Testis (tissue), 2 donors: ENCODE results near the gene CAMSAP3.

ENCODE experiments used
- CTCF ChIP-seq, 3 experiments: fragments of 450-650 bp in 2 of 3; fragments of 200-600 bp in 1 of 3; sonication (generic) in 1 of 3; IDR thresholded peaks; one replicate each; pipeline ENCODE4 v1.5.1; 2016 to 2019; ENCODE audit warnings: antibody characterized with exemption in 3 of 3, mild to moderate bottlenecking in 2 of 3, moderate library complexity in 1 of 3
- POLR2A ChIP-seq: fragments of 450-650 bp; IDR thresholded peaks from one replicate; pipeline ENCODE4 v1.6.1; 2017; ENCODE audit warnings: antibody characterized with exemption, mild to moderate bottlenecking, moderate library complexity

GRCh38 chr19:7655581-7655980 lies 59.9 kb downstream of the CAMSAP3 start:
- TF ChIP-seq CTCF (IDR thresholded peaks at IDR 0.05) (no peak), POLR2A (no peak)
